IPS DF 6.9 (cell line): Measurements from ENCODE around the gene OR2T4.

Experiments used
- DNase-seq: peaks from one replicate; pipeline ENCODE4 v3.0.0-alpha.2; 2013; ENCODE audit warnings: low read depth, low spot score
- H3K27ac ChIP-seq: one replicate; pipeline ENCODE4 v1.5.1; 2013; ENCODE audit warnings: low read length, control low read depth
- H3K27me3 ChIP-seq: 2 replicates; pipeline ENCODE4 v1.6.1; 2013; ENCODE audit warnings: mild to moderate bottlenecking, low read length; ENCODE audit not compliant: control insufficient read depth, insufficient read depth
- H3K36me3 ChIP-seq: 2 replicates; pipeline ENCODE4 v1.6.1; 2013; ENCODE audit warnings: low read length; ENCODE audit not compliant: control insufficient read depth, insufficient read depth
- H3K4me1 ChIP-seq: 2 replicates; pipeline ENCODE4 v1.6.1; 2013; ENCODE audit warnings: low read length; ENCODE audit not compliant: control insufficient read depth, insufficient read depth
- H3K4me3 ChIP-seq: 2 replicates; pipeline ENCODE4 v1.5.1; 2013; ENCODE audit warnings: mild to moderate bottlenecking, low read length
- H3K9me3 ChIP-seq: 2 replicates; pipeline ENCODE4 v1.6.1; 2013; ENCODE audit warnings: low read length, inconsistent platforms; ENCODE audit not compliant: control insufficient read depth, insufficient read depth
- WGBS: extraction: QIAGEN DNeasy Blood & Tissue Kit; methylation state at CpG from one replicate; pipeline ENCODE4 v1.1.7; 2013; ENCODE audit warnings: mixed read lengths, missing lambda C conversion rate; ENCODE audit not compliant: insufficient read length, insufficient coverage; 5-methylcytosine and 5-hydroxymethylcytosine counted together

The OR2T4 gene

DNA sequence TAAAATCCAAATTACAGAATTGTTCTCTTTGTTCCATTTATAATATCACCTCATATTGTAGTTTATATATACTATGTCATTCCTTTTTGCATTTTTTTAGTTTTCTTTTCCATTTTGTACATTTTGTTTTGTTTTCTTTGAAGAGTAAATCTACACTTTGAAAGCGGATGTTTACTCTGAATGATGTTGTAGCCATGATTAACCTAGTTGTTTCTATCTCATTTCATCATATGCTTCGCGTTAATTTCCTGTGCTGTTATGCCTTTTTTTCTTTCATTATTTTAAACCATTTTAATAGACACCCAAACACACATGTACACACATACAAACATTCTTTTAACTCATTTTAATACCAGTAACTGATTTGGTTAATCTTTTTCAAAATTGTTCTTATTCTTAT is 19.4 kb downstream of the OR2T4 start:
- no peak for DNase-seq
- H3K4me3 ChIP-seq: no peak overlapping the region
- peaks cover 3% of the 10 kb centered on the region for H3K9me3 ChIP-seq
- H3K27me3 ChIP-seq: no peaks in the 10 kb centered on the region
- no peaks in the 10 kb centered on the region for H3K4me1 ChIP-seq
- H3K36me3 ChIP-seq: no peaks in the 10 kb centered on the region
- no CpG with 5 or more reads among the region's 3 CpGs for WGBS
- H3K27ac ChIP-seq: no peak overlapping the region

DNA sequence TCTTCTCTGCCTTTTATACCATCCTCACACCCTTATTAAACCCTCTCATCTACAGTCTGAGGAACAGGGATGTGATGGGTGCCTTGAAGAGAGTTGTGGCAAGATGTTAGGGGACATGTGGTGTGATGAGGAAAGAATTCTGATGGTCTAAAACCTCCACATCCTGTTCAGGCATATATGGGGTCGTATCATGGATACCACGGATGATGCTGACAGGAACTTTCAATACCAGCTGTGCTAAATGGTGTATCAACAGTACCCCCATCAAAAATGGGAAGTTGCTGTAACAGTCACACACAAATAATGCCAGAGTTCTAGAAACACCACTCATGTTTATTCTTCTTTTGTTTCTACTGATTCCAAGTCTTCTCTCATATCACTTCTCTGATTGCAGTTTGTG is 27.0 kb downstream of the OR2T4 start:
- H3K27me3 ChIP-seq: no peaks in the 10 kb centered on the region
- no peaks in the 10 kb centered on the region for H3K4me1 ChIP-seq
- DNase-seq: no peak
- no peaks in the 10 kb centered on the region for H3K36me3 ChIP-seq
- H3K27ac ChIP-seq: no peak overlapping the region
- WGBS: no CpG with 5 or more reads among the region's 2 CpGs
- H3K4me3 ChIP-seq: no peak overlapping the region
- H3K9me3 ChIP-seq: peaks cover 9% of the 10 kb centered on the region

GRCh38 chr1:248393050-248393449 is 31.6 kb downstream of the OR2T4 start:
- WGBS: no CpG with 5 or more reads among the region's 2 CpGs
- Histone ChIP-seq H3K9me3 (peaks cover 2% of the 10 kb centered on the region), H3K27me3 (no peaks in the 10 kb centered on the region), H3K4me3 (no peak overlapping the region), H3K4me1 (no peaks in the 10 kb centered on the region), H3K27ac (no peak overlapping the region), H3K36me3 (no peaks in the 10 kb centered on the region)
- DNase-seq: no peak

- Histone ChIP-seq H3K4me1 (no peaks in the 10 kb centered on the region), H3K9me3 (peaks cover 13% of the 10 kb centered on the region), H3K4me3 (no peak within 1 kb of the TSS), H3K36me3 (no peaks in the 10 kb centered on the region), H3K27me3 (no peaks in the 10 kb centered on the region), H3K27ac (no peak within 1 kb of the TSS)
- WGBS: no CpG with 5 or more reads among the region's 3 CpGs
- no peak for DNase-seq
Measured at GRCh38 chr1:248402748-248403147, 41.3 kb downstream of the OR2T4 start, which contains the start of gene OR2T1. OR2T1 (plus strand) TSS chr1:248403048; CDS start chr1:248406148, 3,100 bp downstream.

- no peaks in the 10 kb centered on the region for H3K27me3 ChIP-seq
- DNase-seq: no peak
- H3K4me3 ChIP-seq: no peak overlapping the region
- no peaks in the 10 kb centered on the region for H3K4me1 ChIP-seq
- H3K36me3 ChIP-seq: no peaks in the 10 kb centered on the region
- no CpG with 5 or more reads among the region's 6 CpGs for WGBS
- H3K9me3 ChIP-seq: peaks cover 13% of the 10 kb centered on the region
- no peak overlapping the region for H3K27ac ChIP-seq
Measured at GRCh38 chr1:248404024-248404423, 42.6 kb downstream of the OR2T4 start.

DNA sequence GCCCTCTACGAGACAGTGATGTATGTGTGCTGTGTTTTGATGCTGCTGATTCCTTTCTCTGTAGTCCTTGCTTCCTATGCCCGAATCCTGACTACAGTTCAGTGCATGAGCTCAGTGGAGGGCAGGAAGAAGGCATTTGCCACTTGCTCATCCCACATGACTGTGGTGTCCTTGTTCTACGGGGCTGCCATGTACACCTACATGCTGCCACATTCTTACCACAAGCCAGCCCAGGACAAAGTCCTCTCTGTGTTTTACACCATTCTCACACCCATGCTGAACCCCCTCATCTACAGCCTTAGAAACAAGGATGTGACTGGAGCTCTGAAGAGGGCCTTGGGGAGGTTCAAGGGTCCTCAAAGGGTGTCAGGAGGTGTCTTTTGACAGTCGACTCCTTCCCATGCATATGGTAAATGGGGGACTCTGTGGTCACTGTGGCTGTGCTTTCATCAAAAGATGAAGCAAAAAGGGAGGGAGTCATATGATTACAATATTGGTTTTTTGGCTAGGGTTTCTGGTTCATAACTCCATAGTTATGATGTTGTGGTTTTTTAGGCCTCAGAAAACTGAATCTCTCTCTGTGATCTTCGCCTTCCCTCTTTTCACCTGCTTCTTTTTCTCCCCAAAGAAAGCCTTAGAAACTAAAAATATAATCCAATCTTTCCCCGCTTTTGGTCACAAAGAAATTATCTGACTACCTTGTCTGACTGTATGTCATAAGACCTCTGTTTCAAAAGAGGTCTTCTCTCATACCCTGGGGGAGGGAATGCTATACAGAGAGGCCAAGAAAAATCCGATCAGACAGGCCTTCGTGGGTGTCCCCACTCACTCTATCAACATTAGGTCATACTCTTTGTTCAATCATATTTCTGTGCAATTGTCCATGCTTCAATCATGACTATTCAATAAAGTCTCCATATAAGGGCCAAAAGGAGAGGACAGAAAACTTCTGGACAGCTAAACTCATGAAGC is 45.5 kb downstream of the OR2T4 start:
- no peaks in the 10 kb centered on the region for H3K27me3 ChIP-seq
- peaks cover 15% of the 10 kb centered on the region for H3K9me3 ChIP-seq
- H3K4me1 ChIP-seq: no peaks in the 10 kb centered on the region
- DNase-seq: no peak
- H3K27ac ChIP-seq: no peak overlapping the region
- no peak overlapping the region for H3K4me3 ChIP-seq
- no peaks in the 10 kb centered on the region for H3K36me3 ChIP-seq
- no CpG with 5 or more reads among the region's 8 CpGs for whole genome bisulfite sequencing
